Suprapubic skin (tissue), 3 donors: ENCODE measurements around the gene SLC39A5.

ENCODE experiments used
- CTCF ChIP-seq, 2 donors: fragments of 200-600 bp in 1 of 2; fragments of 450-650 bp in 1 of 2; sonication (generic) in 1 of 2; IDR thresholded peaks; one replicate each; pipeline ENCODE4 v1.5.1; 2016 to 2019; ENCODE audit warnings: antibody characterized with exemption in 2 of 2, mild to moderate bottlenecking in 1 of 2, moderate library complexity in 1 of 2
- POLR2AphosphoS5 ChIP-seq, 3 donors: sonication (generic); formaldehyde crosslinking; IDR thresholded peaks; one replicate each; pipeline ENCODE4 v1.6.1; 2017; ENCODE audit warnings: antibody characterized with exemption in 3 of 3

- TF ChIP-seq CTCF (IDR thresholded peaks at IDR 0.05) (peak; percentile 72 to 81), POLR2AphosphoS5 (IDR thresholded peaks at IDR 0.05) (peak in 1 of 3 donors; percentile 27)
Measured at GRCh38 chr12:56189099-56189917, 40.5 kb upstream of the SLC39A5 start, which contains the start of gene SMARCC2.
